NCI-H2196 treated with DMSO at 0.1 percent for 48 hours (cell line): ENCODE results near the gene SEMA3D.

Experiments used
- DNase-seq: peaks from one replicate; lab custom pipeline; 2025; ENCODE audit not compliant: unreplicated experiment; lab: John Stamatoyannopoulos, UW

Gene SEMA3D

GRCh38 chr7:85130702-85131101, 56.2 kb downstream of the SEMA3D start:
- no peak for DNase-seq

GRCh38 chr7:85126383-85126782, 60.5 kb downstream of the SEMA3D start:
- no peak for DNase-seq

GRCh38 chr7:85125651-85126131, 61.2 kb downstream of the SEMA3D start:
- DNase-seq = no peak

GRCh38 chr7:85125176-85125575, 61.7 kb downstream of the SEMA3D start:
- DNase-seq = no peak

- no peak for DNase-seq
Measured at GRCh38 chr7:85119934-85120333, 66.9 kb downstream of the SEMA3D start.

GRCh38 chr7:85115862-85116261, 71.0 kb downstream of the SEMA3D start:
- DNase-seq = no peak

- no peak for DNase-seq
Measured at GRCh38 chr7:85115006-85115405, 71.8 kb downstream of the SEMA3D start.

GRCh38 chr7:85114342-85114741, 72.5 kb downstream of the SEMA3D start:
- DNase-seq = no peak

GRCh38 chr7:85111761-85112160, 75.1 kb downstream of the SEMA3D start:
- no peak for DNase-seq

- no peak for DNase-seq
Measured at GRCh38 chr7:85106719-85107118, 80.1 kb downstream of the SEMA3D start.

- DNase-seq = no peak
Measured at GRCh38 chr7:85104432-85105205, 82.2 kb downstream of the SEMA3D start.

GRCh38 chr7:85103962-85104361, 82.9 kb downstream of the SEMA3D start:
- no peak for DNase-seq

- no peak for DNase-seq
Measured at GRCh38 chr7:85103357-85103756, 83.5 kb downstream of the SEMA3D start.

- no peak for DNase-seq
Measured at GRCh38 chr7:85102813-85103350, 84.0 kb downstream of the SEMA3D start.

GRCh38 chr7:85101347-85101746, 85.5 kb downstream of the SEMA3D start:
- DNase-seq = no peak

GRCh38 chr7:85097844-85098243, 89.0 kb downstream of the SEMA3D start:
- DNase-seq = no peak

- no peak for DNase-seq
Measured at GRCh38 chr7:85095806-85096205, 91.0 kb downstream of the SEMA3D start.

GRCh38 chr7:85095366-85095765, 91.5 kb downstream of the SEMA3D start:
- no peak for DNase-seq

- DNase-seq = no peak
Measured at GRCh38 chr7:85094046-85094725, 92.7 kb downstream of the SEMA3D start.

GRCh38 chr7:85091565-85091928, 95.3 kb downstream of the SEMA3D start:
- DNase-seq = no peak

- no peak for DNase-seq
Measured at GRCh38 chr7:85090919-85091564, 95.8 kb downstream of the SEMA3D start.

GRCh38 chr7:85090143-85090542, 96.7 kb downstream of the SEMA3D start:
- DNase-seq = no peak
